Measurements from ENCODE around the gene AMMECR1.
A peak's percentile ranks its signal among the peaks of the same experiment; 100 is the strongest.

DNA sequence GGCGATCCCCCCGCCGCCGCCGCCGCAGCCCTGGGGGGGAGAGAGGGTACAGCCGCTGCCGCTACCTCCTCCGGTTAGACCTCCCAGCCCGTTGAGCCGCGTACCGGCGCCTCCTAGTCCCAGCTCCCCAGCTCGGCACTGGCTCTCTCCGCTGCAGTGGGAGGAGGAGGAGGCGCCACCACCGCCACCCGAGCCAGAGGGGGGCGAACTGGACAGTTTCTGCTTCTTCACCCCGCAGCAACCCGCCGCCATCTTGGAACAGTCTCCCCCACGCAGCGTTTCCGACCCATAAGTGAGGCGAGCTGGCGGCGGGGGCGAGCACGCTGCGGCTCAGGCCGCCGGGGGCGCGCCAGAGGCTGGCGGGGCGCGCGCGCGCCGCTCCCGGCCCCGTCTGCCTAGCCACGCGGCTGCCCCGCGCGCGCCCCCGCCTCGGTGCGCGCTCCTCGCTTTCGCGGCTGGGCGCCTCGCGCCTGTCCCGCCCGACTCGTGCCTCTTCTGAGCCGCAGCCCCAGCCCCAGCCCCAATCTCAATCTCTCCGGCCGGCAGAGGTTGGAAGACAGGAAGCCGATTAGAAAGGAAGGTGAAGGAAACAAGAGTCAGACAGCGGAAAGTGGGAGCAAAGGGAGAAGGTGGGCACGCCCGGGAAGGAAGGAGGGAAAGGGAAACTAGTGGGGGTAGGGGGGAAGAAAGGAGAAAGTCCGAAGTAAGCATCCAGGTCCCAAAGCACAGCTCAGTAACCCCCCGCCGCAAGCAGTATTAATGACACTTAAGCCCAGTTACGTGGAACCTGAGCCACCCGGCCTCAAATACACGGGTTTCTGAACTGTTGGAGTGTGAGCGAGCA lies at the start of gene AMMECR1:
- TF ChIP-seq CTCF (IDR thresholded peaks at IDR 0.05) (no peak), EP300 (IDR thresholded peaks at IDR 0.05) (no peak), POLR2A (IDR thresholded peaks at IDR 0.05; ENCODE audit: low read depth) (no peak), POLR2AphosphoS5 (IDR thresholded peaks at IDR 0.05) (peak; percentile 62 to 64)
